HepG2 (cell line): ENCODE data around the gene FAM200B. TPM values are rescaled to one million over a fixed set of nuclear protein-coding genes. Genes with fewer than 3 reads are reported as not detected.

Experiments
- CTCF ChIP-seq: sonication (generic); formaldehyde crosslinking; IDR thresholded peaks from 2 replicates; pipeline ENCODE4 v1.5.0; 2020; ENCODE audit warnings: mild to moderate bottlenecking, missing genetic modification reagents, moderate library complexity
- ELF4 ChIP-seq: sonication (generic); formaldehyde crosslinking; IDR thresholded peaks from 2 replicates; pipeline ENCODE4 v1.5.0; 2020; ENCODE audit warnings: missing genetic modification reagents, mild to moderate bottlenecking, moderate library complexity, borderline replicate concordance
- GABPA ChIP-seq, 2 experiments: IDR thresholded peaks; 2 replicates each; pipeline ENCODE4 v1.6.1; 2011 to 2016; ENCODE audit warnings: low read depth in 2 of 2, low read length in 1 of 2, missing biosample characterization in 1 of 2, missing genetic modification characterization in 1 of 2
- HNF4A ChIP-seq: sonication (generic); formaldehyde crosslinking; IDR thresholded peaks from 2 replicates; pipeline ENCODE4 v1.4.0; 2020; ENCODE audit warnings: missing genetic modification reagents
- NR3C1 ChIP-seq: sonication (generic); formaldehyde crosslinking; IDR thresholded peaks from 2 replicates; pipeline ENCODE4 v1.4.0; 2020; ENCODE audit warnings: missing genetic modification reagents
- SALL1 ChIP-seq: sonication (generic); formaldehyde crosslinking; IDR thresholded peaks from 2 replicates; pipeline ENCODE4 v1.8.0; 2022; ENCODE audit warnings: mild to moderate bottlenecking, missing genetic modification reagents
- SALL2 ChIP-seq: sonication (generic); formaldehyde crosslinking; IDR thresholded peaks from 2 replicates; pipeline ENCODE4 v1.8.1; 2023; ENCODE audit warnings: mild to moderate bottlenecking, missing genetic modification reagents, inconsistent platforms
- SAP130 ChIP-seq: IDR thresholded peaks from 2 replicates; pipeline ENCODE4 v1.6.1; 2016; ENCODE audit warnings: low read depth
- SIN3A ChIP-seq: IDR thresholded peaks from 2 replicates; pipeline ENCODE4 v1.6.1; 2011; ENCODE audit warnings: low read depth, mild to moderate bottlenecking, control low read depth, low read length, borderline replicate concordance
- SNAPC4 ChIP-seq: sonication (generic); formaldehyde crosslinking; IDR thresholded peaks from 2 replicates; pipeline ENCODE4 v1.4.0; 2020; ENCODE audit warnings: mild to moderate bottlenecking, missing genetic modification reagents
- SP5 ChIP-seq: IDR thresholded peaks from 2 replicates; pipeline ENCODE4 v1.6.1; 2016; ENCODE audit warnings: low read depth, borderline replicate concordance
- TEAD3 ChIP-seq: optimal IDR thresholded peaks from 2 replicates; pipeline ENCODE3; 2016; ENCODE audit warnings: borderline replicate concordance
- ZNF274 ChIP-seq: sonication (generic); formaldehyde crosslinking; IDR thresholded peaks from 2 replicates; pipeline ENCODE4 v1.5.1; 2020; ENCODE audit warnings: mild to moderate bottlenecking, missing genetic modification reagents
- ZNF292 ChIP-seq: sonication (generic); formaldehyde crosslinking; IDR thresholded peaks from 2 replicates; pipeline ENCODE4 v1.8.1; 2022; ENCODE audit warnings: mild to moderate bottlenecking, low read depth, missing genetic modification reagents, borderline replicate concordance
- ZNF350 ChIP-seq: sonication (generic); formaldehyde crosslinking; IDR thresholded peaks from 2 replicates; pipeline ENCODE4 v1.4.0; 2020; ENCODE audit warnings: mild to moderate bottlenecking, low read depth, missing genetic modification reagents, borderline replicate concordance
- ZNF383 ChIP-seq: sonication (generic); formaldehyde crosslinking; IDR thresholded peaks from 2 replicates; pipeline ENCODE4 v1.4.0; 2020; ENCODE audit warnings: missing genetic modification reagents, mild to moderate bottlenecking, borderline replicate concordance
- ZNF468 ChIP-seq: sonication (generic); formaldehyde crosslinking; IDR thresholded peaks from 2 replicates; pipeline ENCODE4 v1.8.0; 2022; ENCODE audit warnings: mild to moderate bottlenecking, moderate library complexity, missing genetic modification reagents
- ZNF883 ChIP-seq: sonication (generic); formaldehyde crosslinking; IDR thresholded peaks from 2 replicates; pipeline ENCODE4 v1.5.1; 2020; ENCODE audit warnings: mild to moderate bottlenecking, missing genetic modification reagents; ENCODE audit errors: not compliant biosample characterization
- ZSCAN5A ChIP-seq: sonication (generic); formaldehyde crosslinking; IDR thresholded peaks from 2 replicates; pipeline ENCODE4 v1.8.0; 2022; ENCODE audit warnings: mild to moderate bottlenecking, missing genetic modification reagents, borderline replicate concordance
- polyA plus RNA-seq, 8 experiments: library from polyadenylated mRNA; depleted of rRNA in 3 of 8; stranded (reverse) in 7 of 8; unstranded in 1 of 8; fragments of >200 nt; fragmentation: Illumina TruSeq in 4 of 8; extraction: Trizol in 4 of 8; gene quantifications; 2 replicates each; pipeline versions ENCODE4 v1.2.1 to v1.2.3, GENCODE V29; 2011 to 2016; ENCODE audit warnings: low read depth in 4 of 8, missing spikeins in 1 of 8, mixed read lengths in 1 of 8; ENCODE audit not compliant: insufficient read depth in 1 of 8
- total RNA-seq, 5 experiments: library from RNA; depleted of rRNA; stranded (reverse); fragments of >200 nt; fragmentation: Illumina TruSeq; extraction: Trizol; gene quantifications; 2 replicates each; pipeline ENCODE4 v1.2.3, GENCODE V29; 2016; ENCODE audit warnings: low read depth in 1 of 5
- TF ChIP-seq, protein P1 (sequence below): sonication (generic); formaldehyde crosslinking; conservative IDR thresholded peaks from 2 replicates; pipeline ENCODE4 v1.8.0; 2022; ENCODE audit warnings: mild to moderate bottlenecking, moderate library complexity, missing genetic modification reagents

The FAM200B gene
- total and polyA plus RNA-seq, 2 of the 13 experiments (the other 11 are each of a cell fraction or from before 2014, with no cell fraction given), result 25.6 to 41.8 TPM

DNA sequence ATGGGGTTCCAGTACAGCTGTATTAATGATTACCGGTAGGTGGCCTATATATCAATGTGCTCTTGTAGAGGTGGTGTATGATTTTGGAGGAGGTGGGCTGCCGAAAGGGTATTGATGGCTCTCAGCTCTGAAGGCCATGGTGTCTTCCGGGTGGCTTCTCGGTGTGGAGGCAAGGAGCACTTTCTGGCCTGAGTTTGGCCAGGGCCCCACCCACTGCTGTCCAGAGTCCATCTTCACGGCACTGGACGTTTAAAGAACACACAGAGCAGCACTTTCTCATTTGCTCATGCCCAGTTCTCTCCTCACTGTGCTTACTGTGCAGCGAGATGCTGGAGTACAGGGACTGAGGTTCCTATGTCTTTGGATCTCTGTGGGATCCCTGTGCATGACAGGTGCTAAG lies 37.3 kb downstream of the FAM200B start (continued):
- TF ChIP-seq HNF4A (CRISPR knock-in tag) (peak; percentile 78), SALL2 (CRISPR knock-in tag) (no peak), ZSCAN5A (CRISPR knock-in tag) (no peak), SNAPC4 (CRISPR knock-in tag) (no peak), ZNF468 (CRISPR knock-in tag) (no peak), CTCF (CRISPR knock-in tag) (0 out of 2 replicates have a peak, but pooled peaks have one; percentile 24), ZNF350 (CRISPR knock-in tag) (0 out of 2 replicates have a peak, but pooled peaks have one; percentile 29), SP5 (CRISPR knock-in tag) (peak; percentile 62; the same call in 1 of the 2 replicates), ELF4 (CRISPR knock-in tag) (no peak), GABPA (IDR thresholded peaks at IDR 0.05; ENCODE audit: low read depth, low read length) (no peak), GABPA (CRISPR knock-in tag; IDR thresholded peaks at IDR 0.05; ENCODE audit: low read depth) (no peak), ZNF883 (CRISPR knock-in tag) (no peak), ZNF292 (peak; percentile 36; the same call in 1 of the 2 replicates), SIN3A (no peak), ZNF274 (CRISPR knock-in tag) (no peak), SAP130 (CRISPR knock-in tag) (0 out of 2 replicates have a peak, but pooled peaks have one; percentile 17), ZNF383 (CRISPR knock-in tag) (no peak), NR3C1 (CRISPR knock-in tag) (no peak), SALL1 (0 out of 2 replicates have a peak, but pooled peaks have one; percentile 15), TEAD3 (CRISPR knock-in tag) (no peak)
- TF ChIP-seq, protein P1, sequence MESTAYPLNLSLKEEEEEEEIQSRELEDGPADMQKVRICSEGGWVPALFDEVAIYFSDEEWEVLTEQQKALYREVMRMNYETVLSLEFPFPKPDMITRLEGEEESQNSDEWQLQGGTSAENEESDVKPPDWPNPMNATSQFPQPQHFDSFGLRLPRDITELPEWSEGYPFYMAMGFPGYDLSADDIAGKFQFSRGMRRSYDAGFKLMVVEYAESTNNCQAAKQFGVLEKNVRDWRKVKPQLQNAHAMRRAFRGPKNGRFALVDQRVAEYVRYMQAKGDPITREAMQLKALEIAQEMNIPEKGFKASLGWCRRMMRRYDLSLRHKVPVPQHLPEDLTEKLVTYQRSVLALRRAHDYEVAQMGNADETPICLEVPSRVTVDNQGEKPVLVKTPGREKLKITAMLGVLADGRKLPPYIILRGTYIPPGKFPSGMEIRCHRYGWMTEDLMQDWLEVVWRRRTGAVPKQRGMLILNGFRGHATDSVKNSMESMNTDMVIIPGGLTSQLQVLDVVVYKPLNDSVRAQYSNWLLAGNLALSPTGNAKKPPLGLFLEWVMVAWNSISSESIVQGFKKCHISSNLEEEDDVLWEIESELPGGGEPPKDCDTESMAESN (CRISPR knock-in tag), result 0 out of 2 replicates have a peak, but pooled peaks have one; percentile 33
